Ovary (tissue), 9 donors: ENCODE measurements around the gene ARHGAP40. TPM values are rescaled to one million over a fixed set of nuclear protein-coding genes. Genes with fewer than 3 reads are reported as not detected.

Experiments used
- DNase-seq, 5 donors: peaks; one replicate each; pipeline ENCODE4 v3.0.0-alpha.2; 2019 to 2020
- H3K27ac ChIP-seq, 2 donors: fragments of 200-600 bp; one replicate each; pipeline versions ENCODE4 v1.5.1 to v1.8.0; 2019 to 2022
- H3K27me3 ChIP-seq: fragments of 200-600 bp; one replicate; pipeline ENCODE4 v1.8.0; 2022
- H3K36me3 ChIP-seq: fragments of 200-600 bp; sonication (generic); one replicate; pipeline ENCODE4 v1.5.1; 2019
- H3K4me1 ChIP-seq: one replicate; pipeline ENCODE4 v1.8.1; 2013; ENCODE audit warnings: mild to moderate bottlenecking, moderate library complexity; ENCODE audit not compliant: insufficient read depth
- H3K4me3 ChIP-seq: fragments of 200-600 bp; sonication (generic); one replicate; pipeline ENCODE4 v1.5.1; 2017
- H3K9me3 ChIP-seq, 2 donors: fragments of 200-600 bp in 1 of 2; sonication (generic) in 1 of 2; one replicate each; pipeline versions ENCODE4 v1.5.1 to v1.8.1; 2013 to 2019; ENCODE audit warnings: mild to moderate bottlenecking in 1 of 2, moderate library complexity in 1 of 2
- EP300 ChIP-seq: sonication (generic); formaldehyde crosslinking; IDR thresholded peaks from one replicate; pipeline ENCODE4 v1.6.1; 2017; ENCODE audit warnings: antibody characterized with exemption
- POLR2A ChIP-seq: fragments of 450-650 bp; IDR thresholded peaks from one replicate; pipeline ENCODE4 v1.6.1; 2017; ENCODE audit warnings: antibody characterized with exemption, mild to moderate bottlenecking, moderate library complexity
- WGBS, 3 donors: extraction: QIAGEN DNeasy Blood & Tissue Kit in 1 of 3; methylation state at CpG; one replicate each; pipeline versions ENCODE4 v1.1.5 to v1.1.7; 2013 to 2017; 5-methylcytosine and 5-hydroxymethylcytosine counted together
- intact Hi-C, 4 donors: fragments of 100-400 bp; cut with DNase I; formaldehyde crosslinking; loops; one replicate each; pipeline versions ENCODE4 v1.11.0 to v1.15.1; 2022 to 2023
- polyA plus RNA-seq, 2 donors: library from polyadenylated mRNA; stranded (reverse); fragments of 200-250 nt in 1 of 2; fragments of 350-450 nt in 1 of 2; fragmentation: Illumina TruSeq in 1 of 2; extraction: RNeasy Lipid Tissue Mini Kit (QIAGEN cat#74804) in 1 of 2; gene quantifications; one replicate each; pipeline ENCODE4 v1.2.3, GENCODE V29; 2013 to 2014
- total RNA-seq, 7 donors: library from RNA; depleted of rRNA in 2 of 7; stranded (reverse); fragments of >200 nt in 2 of 7; fragmentation: NEBNext Ultra II Directional in 3 of 7; extraction: Animal tissue kit (Norgen Biotek cat#: 25700) in 3 of 7; gene quantifications; one replicate each; pipeline versions ENCODE4 v1.1.0 to v1.2.4, GENCODE V29; 2016 to 2023
- TF ChIP-seq, protein P1 (sequence below), 3 donors: fragments of 450-650 bp in 2 of 3; fragments of 200-600 bp in 1 of 3; IDR thresholded peaks; one replicate each; pipeline versions ENCODE4 v1.5.1 to v1.8.0; 2016 to 2022; ENCODE audit warnings: antibody characterized with exemption in 3 of 3, mild to moderate bottlenecking in 1 of 3
- donor health status: DM: no; HTN: no; CAD: no; lungs with moderate emphysema.
- donor health status: DM: no; HTN: no; CAD: no.
- donor health status: Bipolar disorder and iron deficiency.
- donor health status: DM: yes; HTN: yes; CAD: no.
- donor health status: DM: no; HTN: no; CAD: no.
- donor health status: DM: yes; HTN: yes; CAD: no.

Gene ARHGAP40
- total and polyA plus RNA-seq, 9 donors, result not detected

DNA sequence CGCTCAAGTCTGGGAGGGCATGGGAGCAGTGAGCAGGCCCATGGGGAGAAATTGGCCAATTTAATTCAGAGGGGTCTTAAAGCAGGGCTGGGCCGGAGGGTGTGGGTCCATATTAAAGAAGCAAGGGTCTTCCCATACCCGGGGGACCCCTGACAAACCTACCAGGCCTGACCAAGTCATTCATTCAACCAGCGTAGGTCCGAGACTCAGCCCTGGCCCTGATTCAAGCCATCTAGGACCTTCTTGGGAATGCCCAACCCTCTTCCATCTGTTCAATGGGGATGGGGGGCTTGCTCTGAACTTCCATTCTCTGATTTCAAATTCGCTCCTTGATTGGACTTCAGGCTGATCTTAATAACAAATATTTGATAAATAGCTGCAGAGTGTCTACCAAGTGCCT is 13.3 kb upstream of the ARHGAP40 start:
- no peak overlapping the region for H3K27ac ChIP-seq
- no peaks in the 10 kb centered on the region for H3K36me3 ChIP-seq
- DNase-seq, result no peak
- TF ChIP-seq EP300 (no peak), POLR2A (no peak)
- TF ChIP-seq, protein P1, sequence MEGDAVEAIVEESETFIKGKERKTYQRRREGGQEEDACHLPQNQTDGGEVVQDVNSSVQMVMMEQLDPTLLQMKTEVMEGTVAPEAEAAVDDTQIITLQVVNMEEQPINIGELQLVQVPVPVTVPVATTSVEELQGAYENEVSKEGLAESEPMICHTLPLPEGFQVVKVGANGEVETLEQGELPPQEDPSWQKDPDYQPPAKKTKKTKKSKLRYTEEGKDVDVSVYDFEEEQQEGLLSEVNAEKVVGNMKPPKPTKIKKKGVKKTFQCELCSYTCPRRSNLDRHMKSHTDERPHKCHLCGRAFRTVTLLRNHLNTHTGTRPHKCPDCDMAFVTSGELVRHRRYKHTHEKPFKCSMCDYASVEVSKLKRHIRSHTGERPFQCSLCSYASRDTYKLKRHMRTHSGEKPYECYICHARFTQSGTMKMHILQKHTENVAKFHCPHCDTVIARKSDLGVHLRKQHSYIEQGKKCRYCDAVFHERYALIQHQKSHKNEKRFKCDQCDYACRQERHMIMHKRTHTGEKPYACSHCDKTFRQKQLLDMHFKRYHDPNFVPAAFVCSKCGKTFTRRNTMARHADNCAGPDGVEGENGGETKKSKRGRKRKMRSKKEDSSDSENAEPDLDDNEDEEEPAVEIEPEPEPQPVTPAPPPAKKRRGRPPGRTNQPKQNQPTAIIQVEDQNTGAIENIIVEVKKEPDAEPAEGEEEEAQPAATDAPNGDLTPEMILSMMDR (IDR thresholded peaks at IDR 0.05), result no peak
- H3K4me1 ChIP-seq, result no peaks in the 10 kb centered on the region
- no peak overlapping the region for H3K4me3 ChIP-seq
- WGBS, 3 donors, result 87 to 91% (median 87%) methylated on average over 6 of the region's 6 CpGs
- intact Hi-C loops, result no loop called here
- H3K9me3 ChIP-seq, result no peaks in the 10 kb centered on the region
- no peaks in the 10 kb centered on the region for H3K27me3 ChIP-seq

DNA sequence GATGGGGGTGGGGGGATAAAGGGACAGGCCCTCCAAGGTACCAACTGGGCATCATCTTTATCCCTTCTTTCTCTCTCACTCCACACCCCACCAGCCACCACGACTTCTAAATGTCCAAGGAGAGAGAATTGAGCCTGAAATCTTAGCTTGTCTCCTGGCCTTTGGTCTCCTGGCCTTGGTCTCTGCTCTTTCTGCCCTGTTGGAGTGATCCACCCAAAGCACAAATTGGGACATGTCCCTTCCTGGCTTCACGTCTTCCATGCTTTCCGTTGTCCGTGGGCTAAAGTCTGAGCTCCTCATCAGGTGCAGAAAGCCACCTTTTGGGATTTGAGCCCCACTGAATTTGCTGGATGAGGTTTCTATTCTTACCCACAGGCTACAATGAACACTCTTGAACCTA is 12.3 kb upstream of the ARHGAP40 start:
- intact Hi-C loops, result no loop called here
- TF ChIP-seq, protein P1 (IDR thresholded peaks at IDR 0.05), result no peak
- TF ChIP-seq POLR2A (no peak), EP300 (no peak)
- H3K27ac ChIP-seq, result no peak overlapping the region
- H3K9me3 ChIP-seq, result no peaks in the 10 kb centered on the region
- 71 to 82% (median 74%) methylated on average over 4 of the region's 4 CpGs for WGBS, 3 donors
- DNase-seq, result no peak
- H3K4me3 ChIP-seq, result no peak overlapping the region
- no peaks in the 10 kb centered on the region for H3K4me1 ChIP-seq
- H3K36me3 ChIP-seq, result no peaks in the 10 kb centered on the region
- H3K27me3 ChIP-seq, result no peaks in the 10 kb centered on the region

DNA sequence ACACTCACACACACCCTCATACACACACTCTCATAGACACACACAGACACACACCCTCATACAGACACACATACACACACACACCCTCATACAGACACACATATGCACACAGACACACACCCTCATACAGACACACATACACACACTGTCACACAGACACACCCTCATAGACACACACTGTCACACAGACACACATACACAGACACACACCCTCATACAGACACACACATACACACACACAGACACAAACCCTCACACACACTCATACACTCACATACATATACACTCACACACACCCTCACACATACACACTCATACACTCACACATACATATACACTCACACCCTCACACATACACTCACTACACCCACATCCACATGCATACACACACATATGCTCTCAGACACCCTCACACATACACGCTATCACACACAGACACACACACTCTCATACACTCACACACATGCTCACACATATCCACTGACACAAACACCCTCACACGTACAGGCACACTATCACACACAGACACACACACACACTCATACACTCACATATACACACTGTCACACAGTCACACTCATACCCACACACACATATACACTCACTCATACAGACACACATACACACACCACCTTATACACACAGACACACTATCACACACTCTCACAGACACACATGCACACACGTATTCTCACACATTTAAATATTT is 11.5 kb upstream of the ARHGAP40 start:
- intact Hi-C loops, result no loop called here
- 67 to 75% (median 71%) methylated on average over 3 of the region's 3 CpGs for WGBS, 3 donors
- Histone ChIP-seq H3K9me3 (no peaks in the 10 kb centered on the region), H3K4me1 (no peaks in the 10 kb centered on the region), H3K27me3 (no peaks in the 10 kb centered on the region), H3K36me3 (no peaks in the 10 kb centered on the region), H3K4me3 (no peak overlapping the region), H3K27ac (no peak overlapping the region)
- DNase-seq, result no peak
- no peak for TF ChIP-seq EP300

DNA sequence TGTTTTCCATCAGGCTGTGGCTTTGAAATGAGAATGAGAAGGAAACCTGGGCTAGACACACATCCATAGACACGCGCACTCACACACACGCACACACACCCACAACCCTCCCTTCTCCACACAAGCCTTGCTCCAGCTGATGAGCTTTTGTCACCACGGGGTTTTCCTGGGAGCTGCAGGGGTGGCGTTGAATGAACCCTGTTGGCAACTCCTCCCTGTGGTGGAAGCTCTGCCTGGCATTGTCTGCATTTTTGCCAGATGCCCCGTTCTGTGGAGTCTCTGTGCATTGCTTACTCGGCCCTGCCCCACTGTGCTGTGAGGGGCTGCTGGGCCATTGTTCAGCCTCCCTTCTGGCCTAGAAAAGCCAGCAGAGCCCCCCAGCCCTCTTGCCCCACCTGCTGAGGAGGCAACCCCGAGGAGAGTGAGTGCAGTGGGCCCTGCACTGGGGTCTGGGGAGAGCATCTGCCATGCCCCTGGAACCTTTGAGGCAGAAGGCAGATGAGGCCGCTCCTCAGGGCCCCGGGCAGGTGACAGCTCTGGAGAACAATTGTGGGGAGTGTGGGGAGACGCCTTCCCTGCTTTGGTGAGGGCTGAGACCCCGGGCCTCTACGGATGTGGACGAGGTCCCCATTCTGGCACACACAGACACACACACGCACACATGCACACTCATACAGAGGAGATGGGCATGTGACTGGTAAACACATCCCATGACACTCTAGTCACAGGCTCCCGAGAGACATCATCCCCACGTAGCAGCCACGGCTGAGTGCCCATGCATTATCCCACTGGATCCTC is 10.7 kb upstream of the ARHGAP40 start:
- H3K36me3 ChIP-seq, result no peaks in the 10 kb centered on the region
- no peak for DNase-seq
- no peak for TF ChIP-seq EP300
- no peak for TF ChIP-seq POLR2A
- TF ChIP-seq, protein P1 (IDR thresholded peaks at IDR 0.05), result no peak
- WGBS, 3 donors, result 70 to 72% (median 72%) methylated on average over 18 of the region's 18 CpGs
- H3K4me1 ChIP-seq, result no peaks in the 10 kb centered on the region
- no peak overlapping the region for H3K27ac ChIP-seq
- no peak overlapping the region for H3K4me3 ChIP-seq
- intact Hi-C loops, result no loop called here
- H3K9me3 ChIP-seq, result no peaks in the 10 kb centered on the region
- H3K27me3 ChIP-seq, result no peaks in the 10 kb centered on the region
